Body of pancreas (tissue), 4 donors: Measurements from ENCODE around the gene MID1. TPM values are rescaled to one million over a fixed set of nuclear protein-coding genes. Genes with fewer than 3 reads are reported as not detected.
A peak's percentile ranks its signal among the peaks of the same experiment; 100 is the strongest.

Experiments
- ATAC-seq: fragments of 150-250 bp; one replicate; pipeline ENCODE4 v1.9.1; 2016
- DNase-seq, 4 donors: peaks; one replicate each; pipeline ENCODE4 v3.0.0-alpha.2; 2019
- H3K27ac ChIP-seq, 4 donors: fragments of 200-600 bp; sonication (generic); 1 replicate in 3 of 4; 2 replicates in 1 of 4; pipeline versions ENCODE4 v1.5.1 to v1.6.1; 2016 to 2019; ENCODE audit warnings: mild to moderate bottlenecking in 1 of 4, mixed read lengths in 1 of 4, moderate library complexity in 1 of 4
- H3K27me3 ChIP-seq, 2 donors: fragments of 200-600 bp; sonication (generic); one replicate each; pipeline ENCODE4 v1.6.0; 2016; ENCODE audit warnings: mild to moderate bottlenecking in 1 of 2
- H3K36me3 ChIP-seq, 2 donors: fragments of 200-600 bp; sonication (generic); replicated peaks in 1 of 2; 2 replicates each; pipeline ENCODE4 v1.5.1; 2016; ENCODE audit warnings: low read depth in 2 of 2; ENCODE audit not compliant: insufficient read depth in 1 of 2
- H3K4me1 ChIP-seq: fragments of 200-600 bp; sonication (generic); one replicate; pipeline ENCODE4 v1.6.0; 2016
- H3K4me3 ChIP-seq, 2 donors: fragments of 200-600 bp; sonication (generic); 1 replicate in 1 of 2; 2 replicates in 1 of 2; pipeline ENCODE4 v1.5.1; 2016 to 2019
- H3K9me3 ChIP-seq, 3 donors: fragments of 200-600 bp; sonication (generic); 1 replicate in 2 of 3; 2 replicates in 1 of 3; pipeline ENCODE4 v1.5.1; 2016
- CTCF ChIP-seq, 7 experiments: fragments of 450-650 bp in 4 of 7; fragments of 200-600 bp in 3 of 7; sonication (generic) in 3 of 7; IDR thresholded peaks; one replicate each; pipeline ENCODE4 v1.5.1; 2016 to 2019; ENCODE audit warnings: antibody characterized with exemption in 7 of 7
- POLR2A ChIP-seq, 3 donors: fragments of 450-650 bp; IDR thresholded peaks; one replicate each; pipeline ENCODE4 v1.6.1; 2016; ENCODE audit warnings: antibody characterized with exemption in 3 of 3, mild to moderate bottlenecking in 2 of 3
- WGBS, 2 donors: methylation state at CpG; one replicate each; pipeline ENCODE4 v1.1.5; 2017; 5-methylcytosine and 5-hydroxymethylcytosine counted together
- intact Hi-C: fragments of 100-400 bp; cut with DNase I; formaldehyde crosslinking; loops from one replicate; pipeline ENCODE4 v1.15.1; 2023
- total RNA-seq, 2 donors: library from RNA; depleted of rRNA; stranded (reverse); fragments of >200 nt; gene quantifications; one replicate each; pipeline ENCODE4 v1.1.0, GENCODE V29; 2016

Gene MID1
- total RNA-seq, 2 donors from 2014 or later = 4.9 to 7.3 TPM

DNA sequence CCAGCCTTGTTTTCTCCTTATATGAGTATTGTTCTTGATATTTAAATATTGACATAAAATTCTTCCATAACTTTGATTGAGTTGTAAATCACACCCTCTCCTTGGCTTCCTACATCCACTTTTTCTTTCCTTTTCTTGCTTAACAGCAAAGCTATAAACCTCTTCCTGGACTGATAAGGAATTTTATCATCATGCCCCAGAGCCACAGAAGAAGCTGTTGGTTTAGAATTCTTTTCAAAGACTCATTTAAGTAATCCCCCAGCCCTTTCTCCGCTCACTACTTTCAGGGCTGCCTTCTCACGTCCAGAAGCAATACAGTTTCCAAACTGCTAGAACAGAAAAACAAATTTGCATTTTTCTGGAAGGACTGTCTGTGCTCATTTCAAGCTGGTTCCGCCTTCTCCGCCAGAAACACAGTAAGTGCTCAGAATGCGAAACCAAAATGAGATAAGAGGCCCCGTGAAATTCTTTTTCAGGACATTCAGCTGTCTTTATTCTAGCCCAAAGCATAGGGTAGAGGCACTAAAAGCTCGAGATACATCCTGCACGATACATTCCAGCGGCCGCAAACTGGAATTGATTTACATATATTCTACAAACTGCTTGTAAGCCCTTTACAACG, 849 bp downstream of the MID1 start:
- Histone ChIP-seq H3K9me3 (no peaks in the 10 kb centered on the region), H3K27ac (peak overlapping the region in 3 of 4 donors; percentile 66 to 80 (median 71)), H3K4me3 (peak overlapping the region in 1 of 2 donors; percentile 34), H3K4me1 (no peaks in the 10 kb centered on the region), H3K36me3 (no peaks in the 10 kb centered on the region), H3K27me3 (no peaks in the 10 kb centered on the region)
- DNase-seq (no peak), ATAC-seq (no peak)
- TF ChIP-seq CTCF (IDR thresholded peaks at IDR 0.05) (no peak), POLR2A (IDR thresholded peaks at IDR 0.05) (no peak)
- intact Hi-C loops = no loop called here
- 1 to 2% methylated on average over 8 to 11 of the region's 11 CpGs for WGBS, 2 donors

- 4 to 5% methylated on average over 6 to 12 of the region's 13 CpGs for WGBS, 2 donors
These were observed 1.4 kb downstream of the MID1 start for GRCh38 chrX:10618961-10619360.

DNA sequence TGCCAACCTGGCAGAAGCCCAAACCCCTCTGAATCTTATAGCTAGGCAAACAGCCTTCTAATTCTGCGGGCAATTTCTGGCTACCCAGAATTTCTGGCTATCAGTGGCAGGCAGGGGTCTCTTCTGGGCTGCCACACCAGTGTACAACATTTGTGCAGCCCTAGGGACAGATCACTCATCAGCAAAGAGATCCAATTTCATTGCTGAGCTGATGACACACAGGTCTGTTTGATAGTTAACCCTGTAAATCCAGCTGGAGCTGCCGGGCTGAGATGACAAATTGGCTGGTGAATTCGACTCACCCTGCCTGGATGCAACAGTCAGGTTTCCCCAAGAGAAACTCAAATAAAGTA, 2.4 kb downstream of the MID1 start:
- intact Hi-C loops = no loop called here
- Histone ChIP-seq H3K9me3 (no peaks in the 10 kb centered on the region), H3K4me1 (no peaks in the 10 kb centered on the region), H3K4me3 (no peak overlapping the region), H3K27me3 (no peaks in the 10 kb centered on the region), H3K27ac (peak overlapping the region in 2 of 4 donors; percentile 64 to 80), H3K36me3 (no peaks in the 10 kb centered on the region)
- ATAC-seq = no peak
- TF ChIP-seq CTCF (IDR thresholded peaks at IDR 0.05) (no peak), POLR2A (IDR thresholded peaks at IDR 0.05) (no peak)
- WGBS, 2 donors = 14 to 75% methylated on average over 1 to 3 of the region's 3 CpGs
- peak in 1 of 4 donors; percentile 17 for DNase-seq

More at GRCh38 chrX:10618961-10619360, 1.4 kb downstream of the MID1 start:
- ATAC-seq (no peak), DNase-seq (no peak)
- intact Hi-C loops = no loop called here
- H3K27ac ChIP-seq = peak overlapping the region in 2 of 4 donors; percentile 71 to 80
- H3K27me3 ChIP-seq = no peaks in the 10 kb centered on the region
- no peaks in the 10 kb centered on the region for H3K9me3 ChIP-seq
- no peaks in the 10 kb centered on the region for H3K36me3 ChIP-seq
- TF ChIP-seq POLR2A (IDR thresholded peaks at IDR 0.05) = no peak
- peak overlapping the region in 1 of 2 donors; percentile 8 for H3K4me3 ChIP-seq
- H3K4me1 ChIP-seq = no peaks in the 10 kb centered on the region

DNA sequence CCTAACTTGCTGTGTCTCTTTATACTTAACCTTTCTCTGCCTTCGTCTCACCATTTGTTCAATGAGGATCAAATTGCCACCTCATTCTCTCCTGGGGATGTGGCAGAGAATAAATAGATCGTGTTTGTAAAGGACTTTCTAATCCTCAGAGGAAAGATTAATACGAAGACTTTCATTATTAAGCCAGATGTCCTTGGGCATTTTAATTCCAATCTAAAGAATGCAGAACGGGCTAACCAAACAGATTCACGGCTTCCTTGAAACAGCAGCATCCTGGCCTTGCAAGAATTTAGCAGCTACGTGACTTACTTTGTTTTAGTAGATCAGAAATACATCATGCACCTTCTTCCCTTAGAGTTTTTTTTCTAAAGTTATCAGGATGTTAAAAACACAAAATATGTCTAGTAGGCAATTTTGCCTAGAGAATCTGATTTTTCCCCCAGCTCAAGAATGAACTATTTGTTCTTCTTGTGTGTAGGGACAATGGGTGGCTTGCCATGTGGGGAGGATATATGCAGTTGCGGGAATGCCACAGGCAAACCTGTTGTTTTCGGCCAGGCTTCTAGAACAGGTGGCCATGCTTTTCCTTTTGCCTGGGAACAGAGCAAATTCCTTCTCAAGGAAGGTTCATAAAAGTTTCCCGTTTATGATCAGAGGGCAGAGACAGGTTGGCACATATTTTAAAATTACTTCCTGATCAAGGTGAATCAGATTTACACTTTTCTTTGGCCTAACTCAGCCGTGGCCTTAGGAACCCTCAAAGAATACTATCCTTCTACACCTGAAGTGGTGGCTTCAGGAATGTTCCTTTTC, 3.0 kb downstream of the MID1 start:
- ATAC-seq (no peak), DNase-seq (no peak)
- Histone ChIP-seq H3K4me1 (no peaks in the 10 kb centered on the region), H3K4me3 (no peak overlapping the region), H3K27me3 (no peaks in the 10 kb centered on the region), H3K27ac (peak overlapping the region in 2 of 4 donors; percentile 64 to 80), H3K36me3 (no peaks in the 10 kb centered on the region), H3K9me3 (no peaks in the 10 kb centered on the region)
- WGBS, 2 donors = 46 to 47% methylated on average over 10 of the region's 10 CpGs
- TF ChIP-seq CTCF (IDR thresholded peaks at IDR 0.05) = no peak
- TF ChIP-seq POLR2A (IDR thresholded peaks at IDR 0.05) = no peak
- intact Hi-C loops = no loop called here

DNA sequence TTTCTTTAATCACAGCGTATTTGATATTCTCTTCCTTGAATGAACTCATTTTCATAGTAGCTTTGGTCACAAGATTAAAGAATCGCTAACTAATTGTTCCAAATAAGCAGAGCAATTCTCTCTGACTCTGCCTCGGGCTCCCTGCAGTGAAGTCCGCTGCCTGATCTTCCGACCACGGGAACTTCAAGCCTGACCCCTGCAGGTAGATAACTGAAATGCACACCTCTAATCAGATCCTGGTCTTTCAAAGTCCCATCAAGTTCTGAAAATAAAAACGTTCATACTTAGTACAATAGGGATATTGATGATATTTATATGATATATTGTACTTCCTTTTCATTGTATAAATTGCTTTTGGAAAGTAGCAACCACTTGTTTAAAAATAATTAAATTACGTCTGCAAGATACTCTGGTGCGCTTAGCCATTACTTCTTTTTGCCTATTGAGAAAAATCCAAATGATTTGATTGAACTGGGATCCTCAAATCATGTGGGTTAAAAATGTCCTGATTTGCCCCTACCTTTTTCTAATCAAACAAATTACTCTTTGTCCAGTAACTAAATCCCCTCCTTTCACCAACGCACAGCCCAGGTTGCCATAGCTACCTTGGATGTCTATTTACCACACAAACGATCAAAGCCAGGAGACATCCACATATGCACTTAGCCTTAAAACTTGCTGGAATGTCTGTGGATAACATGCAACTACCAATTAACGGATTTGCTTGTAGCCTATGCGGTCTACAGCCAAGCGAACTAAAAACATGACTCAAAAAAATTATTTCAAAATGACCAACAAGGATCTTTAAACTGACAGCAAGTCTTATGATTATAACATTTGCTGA, 4.2 kb downstream of the MID1 start:
- no peaks in the 10 kb centered on the region for H3K4me1 ChIP-seq
- 32 to 33% methylated on average over 14 of the region's 14 CpGs for WGBS, 2 donors
- peak overlapping the region in 1 of 4 donors; percentile 80 for H3K27ac ChIP-seq
- no peaks in the 10 kb centered on the region for H3K27me3 ChIP-seq
- H3K36me3 ChIP-seq = no peaks in the 10 kb centered on the region
- ATAC-seq = peak; percentile 71
- intact Hi-C loops = no loop called here
- DNase-seq = peak; percentile 46 to 65 (median 57)
- TF ChIP-seq CTCF (IDR thresholded peaks at IDR 0.05) (peak; percentile 43 to 71 (median 56)), POLR2A (IDR thresholded peaks at IDR 0.05) (no peak)
- H3K4me3 ChIP-seq = no peak overlapping the region
- H3K9me3 ChIP-seq = no peaks in the 10 kb centered on the region
